HG03095 (cell line): ENCODE measurements around the gene STH.
"Not testable (repeated sequence)": the region's sequence is repeated elsewhere in the genome, so short reads cannot be mapped to it uniquely, and the experiment has no call there.

Experiments
- ATAC-seq: cut with Tn5 transposase; IDR thresholded peaks from one replicate; pipeline ENCODE4 v1.9.1; 2021; ENCODE audit warnings: moderate library complexity; ENCODE audit not compliant: unreplicated experiment

The STH gene

GRCh38 chr17:46002311-46002972 is 3.4 kb downstream of the STH start:
- ATAC-seq = no peak

DNA sequence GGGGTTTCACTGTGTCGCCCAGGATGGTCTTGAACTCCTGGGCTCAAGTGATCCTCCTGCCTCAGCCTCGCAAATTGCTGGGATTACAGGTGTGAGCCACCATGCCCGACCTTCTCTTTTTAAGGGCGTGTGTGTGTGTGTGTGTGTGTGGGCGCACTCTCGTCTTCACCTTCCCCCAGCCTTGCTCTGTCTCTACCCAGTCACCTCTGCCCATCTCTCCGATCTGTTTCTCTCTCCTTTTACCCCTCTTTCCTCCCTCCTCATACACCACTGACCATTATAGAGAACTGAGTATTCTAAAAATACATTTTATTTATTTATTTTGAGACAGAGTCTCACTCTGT is 3.9 kb downstream of the STH start:
- ATAC-seq = no peak

DNA sequence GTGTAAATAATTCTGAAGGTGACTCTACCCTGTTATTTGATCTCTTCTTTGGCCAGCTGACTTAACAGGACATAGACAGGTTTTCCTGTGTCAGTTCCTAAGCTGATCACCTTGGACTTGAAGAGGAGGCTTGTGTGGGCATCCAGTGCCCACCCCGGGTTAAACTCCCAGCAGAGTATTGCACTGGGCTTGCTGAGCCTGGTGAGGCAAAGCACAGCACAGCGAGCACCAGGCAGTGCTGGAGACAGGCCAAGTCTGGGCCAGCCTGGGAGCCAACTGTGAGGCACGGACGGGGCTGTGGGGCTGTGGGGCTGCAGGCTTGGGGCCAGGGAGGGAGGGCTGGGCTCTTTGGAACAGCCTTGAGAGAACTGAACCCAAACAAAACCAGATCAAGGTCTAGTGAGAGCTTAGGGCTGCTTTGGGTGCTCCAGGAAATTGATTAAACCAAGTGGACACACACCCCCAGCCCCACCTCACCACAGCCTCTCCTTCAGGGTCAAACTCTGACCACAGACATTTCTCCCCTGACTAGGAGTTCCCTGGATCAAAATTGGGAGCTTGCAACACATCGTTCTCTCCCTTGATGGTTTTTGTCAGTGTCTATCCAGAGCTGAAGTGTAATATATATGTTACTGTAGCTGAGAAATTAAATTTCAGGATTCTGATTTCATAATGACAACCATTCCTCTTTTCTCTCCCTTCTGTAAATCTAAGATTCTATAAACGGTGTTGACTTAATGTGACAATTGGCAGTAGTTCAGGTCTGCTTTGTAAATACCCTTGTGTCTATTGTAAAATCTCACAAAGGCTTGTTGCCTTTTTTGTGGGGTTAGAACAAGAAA is 5.1 kb downstream of the STH start:
- no peak for ATAC-seq

DNA sequence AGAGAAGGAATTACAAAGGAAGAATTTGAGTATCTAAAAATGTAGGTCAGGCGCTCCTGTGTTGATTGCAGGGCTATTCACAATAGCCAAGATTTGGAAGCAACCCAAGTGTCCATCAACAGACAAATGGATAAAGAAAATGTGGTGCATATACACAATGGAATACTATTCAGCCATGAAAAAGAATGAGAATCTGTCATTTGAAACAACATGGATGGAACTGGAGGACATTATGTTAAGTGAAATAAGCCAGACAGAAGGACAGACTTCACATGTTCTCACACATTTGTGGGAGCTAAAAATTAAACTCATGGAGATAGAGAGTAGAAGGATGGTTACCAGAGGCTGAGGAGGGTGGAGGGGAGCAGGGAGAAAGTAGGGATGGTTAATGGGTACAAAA is 7.0 kb downstream of the STH start:
- ATAC-seq = not testable (repeated sequence)

- no peak for ATAC-seq
Observed at GRCh38 chr17:46007461-46007965, 8.5 kb downstream of the STH start.

GRCh38 chr17:46008591-46008990 is 9.5 kb downstream of the STH start:
- no peak for ATAC-seq

DNA sequence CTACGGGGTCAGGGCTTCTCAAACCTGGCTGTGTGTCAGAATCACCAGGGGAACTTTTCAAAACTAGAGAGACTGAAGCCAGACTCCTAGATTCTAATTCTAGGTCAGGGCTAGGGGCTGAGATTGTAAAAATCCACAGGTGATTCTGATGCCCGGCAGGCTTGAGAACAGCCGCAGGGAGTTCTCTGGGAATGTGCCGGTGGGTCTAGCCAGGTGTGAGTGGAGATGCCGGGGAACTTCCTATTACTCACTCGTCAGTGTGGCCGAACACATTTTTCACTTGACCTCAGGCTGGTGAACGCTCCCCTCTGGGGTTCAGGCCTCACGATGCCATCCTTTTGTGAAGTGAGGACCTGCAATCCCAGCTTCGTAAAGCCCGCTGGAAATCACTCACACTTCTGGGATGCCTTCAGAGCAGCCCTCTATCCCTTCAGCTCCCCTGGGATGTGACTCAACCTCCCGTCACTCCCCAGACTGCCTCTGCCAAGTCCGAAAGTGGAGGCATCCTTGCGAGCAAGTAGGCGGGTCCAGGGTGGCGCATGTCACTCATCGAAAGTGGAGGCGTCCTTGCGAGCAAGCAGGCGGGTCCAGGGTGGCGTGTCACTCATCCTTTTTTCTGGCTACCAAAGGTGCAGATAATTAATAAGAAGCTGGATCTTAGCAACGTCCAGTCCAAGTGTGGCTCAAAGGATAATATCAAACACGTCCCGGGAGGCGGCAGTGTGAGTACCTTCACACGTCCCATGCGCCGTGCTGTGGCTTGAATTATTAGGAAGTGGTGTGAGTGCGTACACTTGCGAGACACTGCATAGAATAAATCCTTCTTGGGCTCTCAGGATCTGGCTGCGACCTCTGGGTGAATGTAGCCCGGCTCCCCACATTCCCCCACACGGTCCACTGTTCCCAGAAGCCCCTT is 10.9 kb downstream of the STH start:
- ATAC-seq = no peak

- ATAC-seq = no peak
Observed at GRCh38 chr17:46010597-46011186, 11.6 kb downstream of the STH start.

- no peak for ATAC-seq
Observed at GRCh38 chr17:46011711-46012505, 12.9 kb downstream of the STH start.

DNA sequence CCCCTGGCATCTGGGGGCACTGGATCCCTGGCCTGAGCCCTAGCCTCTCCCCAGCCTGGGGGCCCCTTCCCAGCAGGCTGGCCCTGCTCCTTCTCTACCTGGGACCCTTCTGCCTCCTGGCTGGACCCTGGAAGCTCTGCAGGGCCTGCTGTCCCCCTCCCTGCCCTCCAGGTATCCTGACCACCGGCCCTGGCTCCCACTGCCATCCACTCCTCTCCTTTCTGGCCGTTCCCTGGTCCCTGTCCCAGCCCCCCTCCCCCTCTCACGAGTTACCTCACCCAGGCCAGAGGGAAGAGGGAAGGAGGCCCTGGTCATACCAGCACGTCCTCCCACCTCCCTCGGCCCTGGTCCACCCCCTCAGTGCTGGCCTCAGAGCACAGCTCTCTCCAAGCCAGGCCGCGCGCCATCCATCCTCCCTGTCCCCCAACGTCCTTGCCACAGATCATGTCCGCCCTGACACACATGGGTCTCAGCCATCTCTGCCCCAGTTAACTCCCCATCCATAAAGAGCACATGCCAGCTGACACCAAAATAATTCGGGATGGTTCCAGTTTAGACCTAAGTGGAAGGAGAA is 13.5 kb downstream of the STH start:
- ATAC-seq = no peak

GRCh38 chr17:46013127-46013501 is 14.1 kb downstream of the STH start:
- no peak for ATAC-seq

- ATAC-seq = no peak
Observed at GRCh38 chr17:46013502-46014165, 14.6 kb downstream of the STH start.

GRCh38 chr17:46019408-46019925 is 20.4 kb downstream of the STH start:
- not testable (repeated sequence) for ATAC-seq

DNA sequence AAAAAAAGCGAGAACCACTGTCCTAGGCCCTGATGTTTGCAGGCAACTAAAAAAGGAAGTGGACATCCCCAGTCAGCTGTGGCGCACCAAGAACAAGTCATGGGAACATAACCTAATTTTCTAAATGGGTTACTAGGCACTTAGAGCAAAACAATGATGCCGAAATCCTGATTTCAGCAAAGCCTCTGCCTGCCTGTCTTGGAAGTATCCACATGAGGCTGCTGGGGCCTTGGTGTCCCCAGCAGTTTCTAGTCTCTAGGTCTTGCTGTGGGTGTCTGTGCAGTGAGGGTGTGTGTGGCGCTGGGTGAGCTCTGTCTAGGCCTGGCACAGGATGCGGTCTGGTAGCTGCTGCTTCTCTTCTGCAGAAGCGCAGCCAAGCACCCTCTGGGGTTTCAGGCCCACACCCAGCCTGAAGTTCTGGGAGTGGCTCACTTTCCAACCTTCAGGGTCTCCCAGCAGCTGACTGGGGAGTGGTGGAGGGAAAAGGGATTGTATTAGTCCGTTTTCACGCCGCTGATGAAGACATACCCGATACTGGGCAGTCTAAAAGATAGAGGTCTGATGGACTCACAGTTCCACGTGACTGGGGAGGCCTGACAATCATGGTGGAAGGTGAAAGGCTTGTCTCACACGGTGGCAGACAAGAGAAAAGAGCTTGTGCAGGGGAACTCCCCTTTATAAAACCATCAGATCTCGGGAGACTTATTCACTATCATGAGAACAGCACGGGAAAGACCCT is 21.1 kb downstream of the STH start:
- no peak for ATAC-seq

DNA sequence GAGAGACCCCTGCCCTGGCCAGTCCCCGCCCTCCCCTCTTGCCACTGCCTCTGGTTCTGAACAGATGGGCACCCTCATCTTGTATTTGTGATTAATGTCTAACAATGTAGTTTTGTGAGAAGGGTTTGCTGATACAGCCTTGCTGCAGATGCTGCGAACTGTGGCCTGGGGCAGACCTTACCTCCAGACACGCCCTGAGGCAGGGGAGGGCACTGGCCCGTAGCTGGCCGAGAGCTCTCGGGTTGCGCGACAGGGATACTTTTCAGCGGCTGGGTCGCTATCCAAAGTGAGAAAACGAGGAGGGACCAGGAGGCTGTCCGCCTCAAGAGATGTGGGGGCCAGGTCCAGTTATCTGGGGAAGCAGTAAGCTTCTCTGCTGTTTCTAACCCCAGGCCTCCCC is 21.9 kb downstream of the STH start:
- ATAC-seq = no peak

GRCh38 chr17:46023366-46023765 is 24.3 kb downstream of the STH start:
- not testable (repeated sequence) for ATAC-seq

DNA sequence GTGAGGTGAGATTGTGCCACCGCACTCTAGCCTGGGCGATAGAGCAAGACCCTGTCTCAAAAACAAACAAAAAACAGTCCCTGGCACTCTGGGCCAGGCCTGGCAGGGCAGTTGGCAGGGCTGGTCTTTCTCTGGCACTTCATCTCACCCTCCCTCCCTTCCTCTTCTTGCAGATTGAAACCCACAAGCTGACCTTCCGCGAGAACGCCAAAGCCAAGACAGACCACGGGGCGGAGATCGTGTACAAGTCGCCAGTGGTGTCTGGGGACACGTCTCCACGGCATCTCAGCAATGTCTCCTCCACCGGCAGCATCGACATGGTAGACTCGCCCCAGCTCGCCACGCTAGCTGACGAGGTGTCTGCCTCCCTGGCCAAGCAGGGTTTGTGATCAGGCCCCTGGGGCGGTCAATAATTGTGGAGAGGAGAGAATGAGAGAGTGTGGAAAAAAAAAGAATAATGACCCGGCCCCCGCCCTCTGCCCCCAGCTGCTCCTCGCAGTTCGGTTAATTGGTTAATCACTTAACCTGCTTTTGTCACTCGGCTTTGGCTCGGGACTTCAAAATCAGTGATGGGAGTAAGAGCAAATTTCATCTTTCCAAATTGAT is 24.8 kb downstream of the STH start:
- no peak for ATAC-seq

DNA sequence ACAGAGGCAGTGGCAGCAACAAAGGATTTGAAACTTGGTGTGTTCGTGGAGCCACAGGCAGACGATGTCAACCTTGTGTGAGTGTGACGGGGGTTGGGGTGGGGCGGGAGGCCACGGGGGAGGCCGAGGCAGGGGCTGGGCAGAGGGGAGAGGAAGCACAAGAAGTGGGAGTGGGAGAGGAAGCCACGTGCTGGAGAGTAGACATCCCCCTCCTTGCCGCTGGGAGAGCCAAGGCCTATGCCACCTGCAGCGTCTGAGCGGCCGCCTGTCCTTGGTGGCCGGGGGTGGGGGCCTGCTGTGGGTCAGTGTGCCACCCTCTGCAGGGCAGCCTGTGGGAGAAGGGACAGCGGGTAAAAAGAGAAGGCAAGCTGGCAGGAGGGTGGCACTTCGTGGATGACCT is 25.5 kb downstream of the STH start:
- ATAC-seq = no peak
